ENCODE measurements around the gene ATP2B1.
"Not testable (repeated sequence)": the region's sequence is repeated elsewhere in the genome, so short reads cannot be mapped to it uniquely, and the experiment has no call there.

ATP2B1 gene

GRCh38 chr12:89708565-89709156 lies at the start of gene ATP2B1:
ATP2B1 (minus strand) TSS chr12:89708838; CDS start chr12:89655886, 52,952 bp downstream.
- peaks cover 7% of the 10 kb centered on the region for H3K27me3 ChIP-seq (ENCODE audit: low read depth)
- peak; percentile 84 to 86 for DNase-seq (ENCODE audit: low spot score in 2 of 2)
- H3K36me3 ChIP-seq (replicated peaks), result no peaks in the 10 kb centered on the region
- in situ Hi-C loops (cut with MboI; ENCODE audit: low sequenced_read_pairs), result no loop called here
- H3K4me3 ChIP-seq, result peak within 1 kb of the TSS; percentile 76
- H3K4me1 ChIP-seq, result peaks cover 11% of the 10 kb centered on the region
- no peaks in the 10 kb centered on the region for H3K9me3 ChIP-seq

- H3K36me3 ChIP-seq (replicated peaks); H3K4me3 ChIP-seq; in situ Hi-C loops (cut with MboI; ENCODE audit: low sequenced_read_pairs); H3K9me3 ChIP-seq; H3K4me1 ChIP-seq; H3K27me3 ChIP-seq (ENCODE audit: low read depth); DNase-seq (ENCODE audit: low spot score in 2 of 2): not testable (repeated sequence)
Observed at GRCh38 chr12:89757987-89758386, 49.3 kb upstream of the ATP2B1 start.

DNA sequence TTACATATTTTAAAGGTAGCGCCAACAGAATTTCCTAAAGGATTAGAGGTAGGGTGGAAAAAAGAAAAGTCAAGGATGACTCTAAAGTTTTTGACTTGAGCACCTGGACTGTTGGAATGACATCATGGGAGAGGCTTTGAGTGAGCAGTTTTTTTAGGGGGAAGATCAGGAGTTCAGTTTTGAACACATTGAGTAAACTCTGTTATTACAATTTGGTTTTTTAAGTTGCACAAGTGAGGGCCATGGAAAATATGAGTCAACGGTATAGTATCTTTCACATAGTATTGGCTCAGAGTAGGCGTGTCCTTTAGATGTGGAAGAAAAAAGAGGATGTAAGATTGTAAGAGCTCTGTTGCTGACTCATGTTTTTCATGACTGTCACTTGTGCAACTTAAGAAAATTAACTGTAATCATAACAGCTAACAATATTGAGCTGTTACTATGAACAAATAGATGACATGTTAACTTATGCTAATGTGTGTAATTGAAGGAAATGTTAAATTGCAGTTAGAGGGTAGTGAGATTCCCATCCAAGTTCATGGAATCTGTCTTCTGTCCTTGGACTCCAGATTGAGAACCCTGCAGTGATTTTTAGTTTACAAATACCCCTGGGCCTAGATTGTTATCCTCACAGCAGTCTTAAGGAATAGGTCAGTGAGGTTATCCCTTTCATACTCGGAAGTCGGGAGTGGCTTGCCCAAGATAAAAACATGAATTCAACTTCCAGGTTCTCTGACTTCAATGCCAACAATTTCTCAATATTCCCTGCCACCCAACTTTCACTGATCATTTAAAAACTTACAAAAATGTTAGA lies 48.2 kb upstream of the ATP2B1 start:
- H3K9me3 ChIP-seq, result no peaks in the 10 kb centered on the region
- H3K4me1 ChIP-seq, result no peaks in the 10 kb centered on the region; the same call in 1 of the 2 replicates
- no peaks in the 10 kb centered on the region for H3K27me3 ChIP-seq (ENCODE audit: low read depth)
- no peak for DNase-seq (ENCODE audit: low spot score in 2 of 2)
- in situ Hi-C loops (cut with MboI; ENCODE audit: low sequenced_read_pairs), result no loop called here
- no peaks in the 10 kb centered on the region for H3K36me3 ChIP-seq (replicated peaks)
- no peak overlapping the region for H3K4me3 ChIP-seq

GRCh38 chr12:89756194-89756584 lies 47.6 kb upstream of the ATP2B1 start:
- Histone ChIP-seq H3K36me3 (replicated peaks) (no peaks in the 10 kb centered on the region), H3K9me3 (no peaks in the 10 kb centered on the region), H3K27me3 (ENCODE audit: low read depth) (no peaks in the 10 kb centered on the region), H3K4me1 (peaks cover 2% of the 10 kb centered on the region; the same call in 1 of the 2 replicates), H3K4me3 (no peak overlapping the region)
- no peak for DNase-seq (ENCODE audit: low spot score in 2 of 2)
- in situ Hi-C loops (cut with MboI; ENCODE audit: low sequenced_read_pairs), result no loop called here

DNA sequence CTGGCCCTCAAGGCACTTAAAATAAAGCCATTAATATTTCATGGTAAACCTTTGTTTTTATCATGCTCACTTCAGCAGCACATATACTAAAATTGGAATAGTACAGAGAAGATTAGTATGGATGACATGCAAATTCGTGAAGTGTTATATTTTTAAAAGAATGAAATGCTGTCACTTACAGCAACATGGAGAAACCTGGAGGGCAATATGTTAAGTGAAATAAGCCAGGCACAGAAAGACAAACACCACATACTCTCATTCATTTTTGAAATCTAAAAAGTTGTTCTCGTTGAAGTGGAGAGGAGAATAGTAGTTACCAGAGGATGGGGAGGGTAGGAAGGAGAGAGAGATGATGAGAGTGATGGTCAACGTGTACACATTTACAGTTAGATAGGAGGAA lies 45.4 kb upstream of the ATP2B1 start:
- no peak overlapping the region for H3K4me3 ChIP-seq
- DNase-seq (ENCODE audit: low spot score in 2 of 2), result no peak
- H3K27me3 ChIP-seq (ENCODE audit: low read depth), result no peaks in the 10 kb centered on the region
- no peaks in the 10 kb centered on the region; the same call in 1 of the 2 replicates for H3K9me3 ChIP-seq
- H3K36me3 ChIP-seq (replicated peaks), result no peaks in the 10 kb centered on the region
- H3K4me1 ChIP-seq, result peaks cover 15% of the 10 kb centered on the region
- in situ Hi-C loops (cut with MboI; ENCODE audit: low sequenced_read_pairs), result no loop called here

- Histone ChIP-seq H3K4me3 (no peak overlapping the region), H3K9me3 (no peaks in the 10 kb centered on the region; the same call in 1 of the 2 replicates), H3K36me3 (replicated peaks) (no peaks in the 10 kb centered on the region), H3K27me3 (ENCODE audit: low read depth) (no peaks in the 10 kb centered on the region), H3K4me1 (peaks cover 15% of the 10 kb centered on the region)
- in situ Hi-C loops (cut with MboI; ENCODE audit: low sequenced_read_pairs), result no loop called here
- DNase-seq (ENCODE audit: low spot score in 2 of 2), result no peak
Observed at GRCh38 chr12:89752341-89752740, 43.7 kb upstream of the ATP2B1 start.

- DNase-seq (ENCODE audit: low spot score in 2 of 2), result peak; percentile 8 to 65
- peaks cover 15% of the 10 kb centered on the region for H3K4me1 ChIP-seq
- H3K27me3 ChIP-seq (ENCODE audit: low read depth), result no peaks in the 10 kb centered on the region
- H3K4me3 ChIP-seq, result no peak overlapping the region
- H3K36me3 ChIP-seq (replicated peaks), result no peaks in the 10 kb centered on the region
- in situ Hi-C loops (cut with MboI; ENCODE audit: low sequenced_read_pairs), result no loop called here
- H3K9me3 ChIP-seq, result no peaks in the 10 kb centered on the region; the same call in 1 of the 2 replicates
Observed at GRCh38 chr12:89750389-89751351, 42.0 kb upstream of the ATP2B1 start.

DNA sequence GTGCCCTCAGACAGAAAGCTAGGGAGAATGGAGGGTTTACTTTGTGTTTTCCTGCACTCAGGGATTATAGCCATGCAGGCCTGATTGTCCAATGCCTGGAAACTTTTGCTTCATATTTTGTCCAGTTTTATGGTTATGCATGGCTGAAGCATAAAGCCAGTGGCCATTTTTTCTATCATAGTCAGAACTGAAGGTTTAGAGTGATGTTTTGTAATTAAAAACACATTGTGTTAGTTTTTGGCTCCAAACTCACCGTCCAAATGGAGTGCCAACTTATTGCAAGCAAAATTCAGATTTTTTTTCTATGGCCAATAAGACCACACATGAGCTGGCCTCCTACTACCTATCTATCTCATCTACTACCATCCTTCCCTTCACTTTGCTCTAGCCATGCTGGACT lies 40.2 kb upstream of the ATP2B1 start:
- Histone ChIP-seq H3K9me3 (no peaks in the 10 kb centered on the region; the same call in 1 of the 2 replicates), H3K4me1 (peaks cover 15% of the 10 kb centered on the region), H3K36me3 (replicated peaks) (no peaks in the 10 kb centered on the region), H3K4me3 (no peak overlapping the region), H3K27me3 (ENCODE audit: low read depth) (no peaks in the 10 kb centered on the region)
- in situ Hi-C loops (cut with MboI; ENCODE audit: low sequenced_read_pairs), result no loop called here
- no peak for DNase-seq (ENCODE audit: low spot score in 2 of 2)

DNA sequence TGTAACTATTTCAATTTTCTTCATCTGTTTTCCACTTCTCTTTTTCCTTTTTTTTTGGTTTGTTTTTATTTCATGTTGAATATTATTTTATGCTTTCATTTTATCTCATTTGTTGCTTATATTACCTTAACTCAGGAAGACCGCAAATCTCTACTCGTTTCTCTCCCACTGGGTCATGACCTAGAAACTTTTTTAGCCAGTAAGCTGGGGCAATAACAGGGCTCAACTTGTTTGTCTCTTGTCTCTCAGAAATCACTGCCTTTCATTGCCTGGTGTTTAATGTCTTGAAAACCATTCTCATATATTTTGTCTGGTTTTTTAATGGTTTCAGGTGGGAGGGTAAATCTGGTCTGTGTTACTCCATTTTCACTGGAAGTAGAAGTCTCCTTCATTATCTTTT lies 36.6 kb upstream of the ATP2B1 start:
- DNase-seq (ENCODE audit: low spot score in 2 of 2), result no peak
- Histone ChIP-seq H3K9me3 (peaks cover 4% of the 10 kb centered on the region), H3K27me3 (ENCODE audit: low read depth) (no peaks in the 10 kb centered on the region), H3K36me3 (replicated peaks) (no peaks in the 10 kb centered on the region), H3K4me1 (peaks cover 4% of the 10 kb centered on the region), H3K4me3 (no peak overlapping the region)
- in situ Hi-C loops (cut with MboI; ENCODE audit: low sequenced_read_pairs), result no loop called here

DNA sequence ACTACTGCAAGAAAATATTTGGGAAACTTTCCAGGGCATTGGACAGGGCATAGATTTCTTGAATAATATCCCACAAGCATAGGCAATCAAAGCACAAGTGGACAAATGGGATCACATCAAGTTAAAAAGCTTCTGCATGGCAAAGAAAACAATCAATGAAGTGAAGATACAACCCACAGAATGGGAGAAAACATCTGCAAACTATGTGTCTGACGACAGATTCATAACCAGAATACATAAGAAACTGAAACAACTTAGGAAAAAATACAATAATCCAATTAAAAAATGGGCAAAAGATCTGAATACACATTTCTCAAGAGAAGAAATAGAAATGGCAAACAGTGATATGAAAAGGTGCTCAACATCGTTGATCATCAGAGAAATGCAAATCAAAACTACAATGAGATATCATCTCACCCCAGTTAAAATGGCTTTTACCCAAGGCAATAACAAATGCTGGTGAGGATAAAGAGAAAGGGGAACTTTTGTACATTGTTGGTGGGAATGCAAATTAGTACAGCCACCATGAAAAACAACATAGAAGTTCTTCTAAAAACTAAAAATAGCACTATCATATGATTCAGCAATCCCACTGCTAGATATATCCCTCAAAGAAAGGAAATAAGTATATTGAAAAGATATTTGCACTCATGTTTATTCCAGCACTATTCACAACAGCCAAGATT lies 33.8 kb upstream of the ATP2B1 start:
- H3K4me1 ChIP-seq, result no peaks in the 10 kb centered on the region
- no peaks in the 10 kb centered on the region for H3K27me3 ChIP-seq (ENCODE audit: low read depth)
- H3K9me3 ChIP-seq, result peaks cover 4% of the 10 kb centered on the region
- H3K36me3 ChIP-seq (replicated peaks), result no peaks in the 10 kb centered on the region
- no peak overlapping the region for H3K4me3 ChIP-seq
- DNase-seq (ENCODE audit: low spot score in 2 of 2), result no peak
- in situ Hi-C loops (cut with MboI; ENCODE audit: low sequenced_read_pairs), result no loop called here

DNA sequence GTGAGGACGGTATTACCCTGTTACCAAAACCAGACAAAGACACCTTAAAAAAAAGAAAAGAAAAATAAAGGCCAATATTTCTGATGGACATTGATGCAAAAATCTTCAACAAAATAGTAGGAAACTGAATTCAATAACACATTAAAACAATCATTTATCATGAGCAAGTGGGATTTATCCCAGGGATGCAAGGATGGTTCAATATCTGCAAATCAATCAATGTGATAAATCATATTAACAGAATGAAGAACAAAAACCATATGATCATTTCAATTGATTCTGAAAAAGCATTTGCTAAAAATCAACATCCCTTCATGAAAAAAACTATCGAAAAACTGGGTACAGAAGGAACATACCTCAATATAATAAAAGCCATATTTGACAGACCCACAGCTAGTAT lies 32.3 kb upstream of the ATP2B1 start:
- no peak for DNase-seq (ENCODE audit: low spot score in 2 of 2)
- in situ Hi-C loops (cut with MboI; ENCODE audit: low sequenced_read_pairs), result no loop called here

DNA sequence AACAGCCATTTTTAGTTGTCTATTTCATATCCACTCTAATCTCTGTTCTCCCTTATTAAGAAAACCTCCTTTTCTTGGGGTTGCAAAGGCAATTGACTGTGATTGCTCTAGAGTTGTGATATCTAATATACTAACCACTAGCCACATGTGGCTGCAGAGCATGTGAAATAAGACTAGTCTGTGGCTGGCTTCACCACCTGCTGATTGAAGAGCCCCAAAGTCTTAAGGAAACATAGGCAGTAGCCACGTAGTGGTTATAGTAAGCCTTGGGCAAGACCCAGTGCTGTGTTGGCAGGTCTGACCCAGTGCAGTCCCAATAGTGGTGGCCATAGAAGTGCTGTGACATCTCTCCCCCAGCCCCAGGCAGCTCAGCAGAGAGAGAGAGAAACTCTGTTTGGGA lies 28.4 kb upstream of the ATP2B1 start:
- DNase-seq (ENCODE audit: low spot score in 2 of 2), result no peak
- in situ Hi-C loops (cut with MboI; ENCODE audit: low sequenced_read_pairs), result no loop called here

More for the DNA sequence above, 32.3 kb upstream of the ATP2B1 start:
- Histone ChIP-seq H3K36me3 (replicated peaks) (no peaks in the 10 kb centered on the region), H3K27me3 (ENCODE audit: low read depth) (no peaks in the 10 kb centered on the region), H3K4me1 (no peaks in the 10 kb centered on the region), H3K4me3 (no peak overlapping the region), H3K9me3 (peaks cover 4% of the 10 kb centered on the region)

DNA sequence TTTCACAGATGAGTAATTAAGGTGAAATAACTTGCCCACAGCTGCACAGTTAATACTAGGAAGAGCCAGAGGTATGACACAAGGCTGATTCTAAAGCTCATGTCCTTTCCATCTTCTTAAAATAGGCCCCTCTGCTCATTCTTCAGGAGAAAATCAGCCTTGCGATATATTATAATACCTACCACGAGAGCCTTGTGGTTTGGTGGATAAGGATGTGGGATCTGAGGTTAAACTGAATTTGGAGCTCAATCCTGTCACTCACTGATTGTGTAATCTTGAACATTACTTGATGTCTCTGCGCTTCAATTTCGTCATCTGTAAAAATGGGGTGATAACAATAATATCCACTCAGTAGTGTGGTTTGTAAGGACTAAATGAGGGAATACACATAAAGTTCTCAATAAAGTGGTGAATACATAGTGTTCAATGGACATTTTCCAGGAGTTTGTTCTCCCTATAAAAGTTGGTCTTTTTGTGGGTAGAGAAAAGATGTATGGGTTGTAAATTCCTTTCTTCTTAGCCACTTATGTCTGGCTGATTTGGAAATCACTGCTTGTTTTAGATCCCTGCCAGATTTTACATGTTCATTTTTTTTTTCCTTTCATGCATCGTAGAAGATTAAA lies 25.1 kb upstream of the ATP2B1 start:
- H3K4me3 ChIP-seq, result no peak overlapping the region
- peak in 1 of 2 experiments; percentile 90 for DNase-seq (ENCODE audit: low spot score in 2 of 2)
- in situ Hi-C loops (cut with MboI; ENCODE audit: low sequenced_read_pairs), result no loop called here
- H3K4me1 ChIP-seq, result peaks cover 34% of the 10 kb centered on the region
- no peaks in the 10 kb centered on the region for H3K36me3 ChIP-seq (replicated peaks)
- H3K27me3 ChIP-seq (ENCODE audit: low read depth), result no peaks in the 10 kb centered on the region
- H3K9me3 ChIP-seq, result no peaks in the 10 kb centered on the region

More for the DNA sequence above, 28.4 kb upstream of the ATP2B1 start:
- Histone ChIP-seq H3K27me3 (ENCODE audit: low read depth) (no peaks in the 10 kb centered on the region), H3K9me3 (peaks cover 4% of the 10 kb centered on the region), H3K4me1 (peaks cover 27% of the 10 kb centered on the region), H3K4me3 (no peak overlapping the region), H3K36me3 (replicated peaks) (no peaks in the 10 kb centered on the region)
